MM.1S (cell line): Measurements from ENCODE around the gene ATP2B2.

Source experiments
- DNase-seq: peaks from one replicate; pipeline ENCODE4 v3.0.0-alpha.2; 2015
- H2AFZ ChIP-seq: fragments of 300-600 bp; sonication (generic); 2 replicates; pipeline ENCODE4 v1.6.0; 2016; ENCODE audit warnings: antibody characterized with exemption, low read length
- H3F3A ChIP-seq: fragments of 300-600 bp; sonication (generic); 2 replicates; pipeline ENCODE4 v1.6.1; 2016; ENCODE audit warnings: mild to moderate bottlenecking, antibody characterized with exemption, low read length, moderate library complexity, mixed read lengths; ENCODE audit not compliant: insufficient read depth
- H3K27ac ChIP-seq: fragments of 300-600 bp; sonication (generic); 2 replicates; pipeline ENCODE4 v1.5.1; 2016; ENCODE audit warnings: mild to moderate bottlenecking, low read length
- H3K27me3 ChIP-seq: fragments of 300-600 bp; sonication (generic); replicated peaks from 2 replicates; pipeline ENCODE4 v1.6.0; 2016; ENCODE audit warnings: low read length; ENCODE audit not compliant: insufficient read depth
- H3K36me3 ChIP-seq: fragments of 300-600 bp; sonication (generic); replicated peaks from 2 replicates; pipeline ENCODE4 v1.6.1; 2016; ENCODE audit warnings: mild to moderate bottlenecking, low read length, mixed read lengths; ENCODE audit not compliant: insufficient read depth
- H3K4me1 ChIP-seq: fragments of 300-600 bp; sonication (generic); 2 replicates; pipeline ENCODE4 v1.6.1; 2016; ENCODE audit warnings: low read length, mixed read lengths
- H3K4me2 ChIP-seq: fragments of 300-600 bp; sonication (generic); 2 replicates; pipeline ENCODE4 v1.6.0; 2016; ENCODE audit warnings: low read depth, low read length
- H3K4me3 ChIP-seq: fragments of 300-600 bp; sonication (generic); 2 replicates; pipeline ENCODE4 v1.5.1; 2016; ENCODE audit warnings: low read length, mixed read lengths
- H3K79me2 ChIP-seq: fragments of 300-600 bp; sonication (generic); 2 replicates; pipeline ENCODE4 v1.6.1; 2016; ENCODE audit warnings: mixed run types, low read length, mixed read lengths
- H3K9ac ChIP-seq: fragments of 300-600 bp; sonication (generic); 2 replicates; pipeline ENCODE4 v1.6.1; 2016; ENCODE audit warnings: low read length, mixed read lengths
- H3K9me2 ChIP-seq: fragments of 300-600 bp; sonication (generic); replicated peaks from 2 replicates; pipeline ENCODE4 v1.6.1; 2016; ENCODE audit warnings: mild to moderate bottlenecking, low read length, mixed read lengths; ENCODE audit not compliant: insufficient read depth
- H3K9me3 ChIP-seq: fragments of 300-600 bp; sonication (generic); replicated peaks from 2 replicates; pipeline ENCODE4 v1.6.1; 2016; ENCODE audit warnings: mild to moderate bottlenecking, low read length, mixed read lengths; ENCODE audit not compliant: insufficient read depth
- H4K20me1 ChIP-seq: fragments of 300-600 bp; sonication (generic); 2 replicates; pipeline ENCODE4 v1.6.1; 2016; ENCODE audit warnings: mild to moderate bottlenecking, low read length, moderate library complexity, mixed read lengths; ENCODE audit not compliant: insufficient read depth
- CTCF ChIP-seq: fragments of 300-600 bp; sonication (generic); IDR thresholded peaks from 2 replicates; pipeline ENCODE4 v1.5.1; 2016; ENCODE audit warnings: antibody characterized with exemption, low read length, mixed read lengths
- EZH2 ChIP-seq: fragments of 300-600 bp; sonication (generic); optimal IDR thresholded peaks from 2 replicates; pipeline ENCODE3; 2017; ENCODE audit warnings: low read depth, mild to moderate bottlenecking, antibody characterized with exemption, low read length, mixed read lengths
- EZH2phosphoT487 ChIP-seq: fragments of 300-600 bp; sonication (generic); IDR thresholded peaks from 2 replicates; pipeline ENCODE4 v1.6.1; 2018; ENCODE audit warnings: antibody characterized with exemption, low read length

Gene ATP2B2

GRCh38 chr3:10322352-10322710, 183.1 kb downstream of the ATP2B2 start:
- DNase-seq: no peak
- Histone ChIP-seq H3K79me2 (peaks cover 36% of the 10 kb centered on the region), H3K4me3 (no peak overlapping the region), H3K27ac (no peak overlapping the region), H3K36me3 (peaks cover 2% of the 10 kb centered on the region; the same call in 1 of the 2 replicates), H3K9me2 (no peaks in the 10 kb centered on the region), H3F3A (no peaks in the 10 kb centered on the region), H3K4me1 (0 out of 2 replicates have a peak, but pooled peaks cover 8% of the 10 kb centered on the region), H4K20me1 (peaks cover 8% of the 10 kb centered on the region; the same call in 1 of the 2 replicates), H3K9ac (no peak overlapping the region), H3K4me2 (no peak overlapping the region), H3K27me3 (peaks cover 32% of the 10 kb centered on the region), H3K9me3 (no peaks in the 10 kb centered on the region), H2AFZ (no peak overlapping the region)
- TF ChIP-seq EZH2 (no peak), CTCF (peak; percentile 48), EZH2phosphoT487 (no peak)

- DNase-seq: no peak
Observed at GRCh38 chr3:10321630-10322351, 183.6 kb downstream of the ATP2B2 start.

GRCh38 chr3:10320320-10320677, 185.1 kb downstream of the ATP2B2 start:
- Histone ChIP-seq H3K27me3 (peaks cover 12% of the 10 kb centered on the region), H3K36me3 (peaks cover 2% of the 10 kb centered on the region; the same call in 1 of the 2 replicates), H3K4me2 (peak overlapping the region; percentile 77), H4K20me1 (peaks cover 8% of the 10 kb centered on the region; the same call in 1 of the 2 replicates), H3K9me2 (no peaks in the 10 kb centered on the region), H3F3A (no peaks in the 10 kb centered on the region), H3K9ac (peak overlapping the region; percentile 97), H2AFZ (peak overlapping the region; percentile 86), H3K9me3 (no peaks in the 10 kb centered on the region), H3K4me1 (0 out of 2 replicates have a peak, but pooled peaks cover 8% of the 10 kb centered on the region), H3K79me2 (peaks cover 41% of the 10 kb centered on the region), H3K27ac (peak overlapping the region; percentile 33; the same call in 1 of the 2 replicates), H3K4me3 (peak overlapping the region; percentile 100)
- TF ChIP-seq EZH2: no peak
- TF ChIP-seq EZH2phosphoT487: no peak
- TF ChIP-seq CTCF: no peak
- no peak for DNase-seq

More at GRCh38 chr3:10321630-10322351, 183.6 kb downstream of the ATP2B2 start:
- Histone ChIP-seq H3K27ac (no peak overlapping the region), H3K4me2 (no peak overlapping the region; the same call in 1 of the 2 replicates), H3K4me3 (no peak overlapping the region), H3K9me3 (no peaks in the 10 kb centered on the region), H2AFZ (no peak overlapping the region), H4K20me1 (peaks cover 8% of the 10 kb centered on the region; the same call in 1 of the 2 replicates), H3K9me2 (no peaks in the 10 kb centered on the region), H3K36me3 (peaks cover 2% of the 10 kb centered on the region; the same call in 1 of the 2 replicates), H3K4me1 (0 out of 2 replicates have a peak, but pooled peaks cover 8% of the 10 kb centered on the region), H3K27me3 (peaks cover 27% of the 10 kb centered on the region), H3K9ac (no peak overlapping the region), H3K79me2 (peaks cover 41% of the 10 kb centered on the region), H3F3A (no peaks in the 10 kb centered on the region)
- TF ChIP-seq CTCF (no peak), EZH2 (no peak), EZH2phosphoT487 (no peak)
